Uterus (tissue), 2 donors: ENCODE data around the gene AGPAT4.

ENCODE experiments used
- POLR2A ChIP-seq, 2 donors: fragments of 450-650 bp; IDR thresholded peaks; one replicate each; pipeline ENCODE4 v1.6.1; 2016; ENCODE audit warnings: antibody characterized with exemption in 2 of 2, mild to moderate bottlenecking in 1 of 2, moderate library complexity in 1 of 2
- TF ChIP-seq, protein P1 (sequence below), 4 experiments: fragments of 200-600 bp in 2 of 4; fragments of 450-650 bp in 2 of 4; sonication (generic) in 2 of 4; IDR thresholded peaks; one replicate each; pipeline ENCODE4 v1.5.1; 2016 to 2019; ENCODE audit warnings: antibody characterized with exemption in 4 of 4, mild to moderate bottlenecking in 2 of 4, moderate library complexity in 1 of 4

DNA sequence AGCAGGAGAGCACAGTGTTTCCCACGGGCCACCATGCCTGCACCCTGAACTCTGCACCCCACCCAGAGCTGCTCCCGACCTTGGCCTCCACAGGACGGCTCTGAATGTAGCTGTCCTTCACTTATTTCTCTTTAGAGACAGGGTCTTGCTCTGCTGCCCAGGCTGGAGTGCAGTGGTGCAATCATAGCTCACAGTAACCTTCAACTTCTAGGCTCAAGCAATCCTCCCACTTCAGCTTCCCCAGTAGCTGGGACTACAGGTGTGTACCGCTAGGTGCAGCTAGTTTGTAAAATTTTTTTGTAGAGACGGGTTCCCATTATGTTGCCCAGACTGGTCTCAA, 130.9 kb downstream of the AGPAT4 start:
- TF ChIP-seq, protein P1, sequence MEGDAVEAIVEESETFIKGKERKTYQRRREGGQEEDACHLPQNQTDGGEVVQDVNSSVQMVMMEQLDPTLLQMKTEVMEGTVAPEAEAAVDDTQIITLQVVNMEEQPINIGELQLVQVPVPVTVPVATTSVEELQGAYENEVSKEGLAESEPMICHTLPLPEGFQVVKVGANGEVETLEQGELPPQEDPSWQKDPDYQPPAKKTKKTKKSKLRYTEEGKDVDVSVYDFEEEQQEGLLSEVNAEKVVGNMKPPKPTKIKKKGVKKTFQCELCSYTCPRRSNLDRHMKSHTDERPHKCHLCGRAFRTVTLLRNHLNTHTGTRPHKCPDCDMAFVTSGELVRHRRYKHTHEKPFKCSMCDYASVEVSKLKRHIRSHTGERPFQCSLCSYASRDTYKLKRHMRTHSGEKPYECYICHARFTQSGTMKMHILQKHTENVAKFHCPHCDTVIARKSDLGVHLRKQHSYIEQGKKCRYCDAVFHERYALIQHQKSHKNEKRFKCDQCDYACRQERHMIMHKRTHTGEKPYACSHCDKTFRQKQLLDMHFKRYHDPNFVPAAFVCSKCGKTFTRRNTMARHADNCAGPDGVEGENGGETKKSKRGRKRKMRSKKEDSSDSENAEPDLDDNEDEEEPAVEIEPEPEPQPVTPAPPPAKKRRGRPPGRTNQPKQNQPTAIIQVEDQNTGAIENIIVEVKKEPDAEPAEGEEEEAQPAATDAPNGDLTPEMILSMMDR (IDR thresholded peaks at IDR 0.05): no peak
- no peak for TF ChIP-seq POLR2A (IDR thresholded peaks at IDR 0.05)
